BJ (cell line): ENCODE data around the gene LPAR2. TPM values are rescaled to one million over a fixed set of nuclear protein-coding genes. Genes with fewer than 3 reads are reported as not detected.

Experiments
- CTCF ChIA-PET: fragments of 350-600 bp; formaldehyde crosslinking; extraction: SDS; loops from one replicate; lab custom pipeline; 2021; ENCODE audit warnings: antibody characterized with exemption, inconsistent platforms; lab: Yijun Ruan, JAX
- POLR2A ChIA-PET: fragments of 300-600 bp; sonication (Branson Sonifier 250); formaldehyde crosslinking; extraction: SDS; loops from one replicate; lab custom pipeline; 2021; ENCODE audit warnings: antibody characterized with exemption; lab: Charles Lee
- DNase-seq: peaks from one replicate; pipeline ENCODE4 v3.0.0-alpha.2; 2011; ENCODE audit warnings: low read depth
- H3K27me3 ChIP-seq: 2 replicates; pipeline ENCODE4 v1.6.0; 2011; ENCODE audit warnings: low read length; ENCODE audit not compliant: control insufficient read depth, insufficient read depth
- H3K36me3 ChIP-seq: 2 replicates; pipeline ENCODE4 v1.5.1; 2011; ENCODE audit warnings: low read length; ENCODE audit not compliant: control insufficient read depth, insufficient read depth
- H3K4me3 ChIP-seq: 2 replicates; pipeline ENCODE4 v1.5.1; 2011; ENCODE audit warnings: low read depth, mild to moderate bottlenecking, control low read depth, low read length
- CTCF ChIP-seq: IDR thresholded peaks from 2 replicates; pipeline ENCODE4 v1.5.1; 2011; ENCODE audit warnings: low read depth, mild to moderate bottlenecking, control low read depth, inconsistent platforms, low read length, moderate library complexity; ENCODE audit not compliant: insufficient read depth
- polyA plus RNA-seq: library from polyadenylated mRNA; depleted of rRNA; stranded (reverse); fragments of >200 nt; gene quantifications from 2 replicates; pipeline ENCODE4 v1.2.3, GENCODE V29; 2011; rRNA removed

The LPAR2 gene
- polyA plus RNA-seq, 1 experiment, result 2.1 TPM

GRCh38 chr19:19580418-19580817 is 47.6 kb downstream of the LPAR2 start:
- CTCF ChIA-PET, result interaction anchor here (0.8 to 1.1 kb wide), 2 partner anchors 25 to 48 kb away, joined by 3 to 4 read pairs; no protein-coding TSS in a partner anchor
- H3K36me3 ChIP-seq, result no peaks in the 10 kb centered on the region
- DNase-seq, result no peak
- H3K27me3 ChIP-seq, result no peaks in the 10 kb centered on the region
- TF ChIP-seq CTCF, result no peak
- POLR2A ChIA-PET, result no interaction called here
- H3K4me3 ChIP-seq, result no peak overlapping the region

- ChIA-PET CTCF (interaction anchor here (0.8 kb wide), 1 partner anchor 47 kb away, joined by 3 read pairs; no protein-coding TSS in a partner anchor), POLR2A (no interaction called here)
- no peak overlapping the region for H3K4me3 ChIP-seq
- H3K27me3 ChIP-seq, result no peaks in the 10 kb centered on the region
- TF ChIP-seq CTCF, result no peak
- no peaks in the 10 kb centered on the region for H3K36me3 ChIP-seq
- no peak for DNase-seq
Observed at GRCh38 chr19:19579533-19580361, 48.3 kb downstream of the LPAR2 start.

- Histone ChIP-seq H3K4me3 (no peak overlapping the region), H3K36me3 (no peaks in the 10 kb centered on the region), H3K27me3 (no peaks in the 10 kb centered on the region)
- CTCF ChIA-PET, result interaction anchor here (0.8 to 1.6 kb wide), 2 partner anchors 11 to 24 kb away, joined by 4 to 5 read pairs; no protein-coding TSS in a partner anchor
- POLR2A ChIA-PET, result no interaction called here
- DNase-seq, result no peak
- no peak for TF ChIP-seq CTCF
Observed at GRCh38 chr19:19578252-19578651, 49.8 kb downstream of the LPAR2 start.

GRCh38 chr19:19575411-19575810 is 52.6 kb downstream of the LPAR2 start:
- no peak overlapping the region for H3K4me3 ChIP-seq
- no peak for TF ChIP-seq CTCF
- no peaks in the 10 kb centered on the region for H3K27me3 ChIP-seq
- H3K36me3 ChIP-seq, result no peaks in the 10 kb centered on the region
- ChIA-PET POLR2A (no interaction called here), CTCF (no interaction called here)
- DNase-seq, result no peak

Other genes with a start within 250 kb of the LPAR2 start
- 18.2 and 24.2 TPM in 2 replicates for gene GATAD2A, start 222.5 kb downstream of the LPAR2 start, polyA plus RNA-seq
- 0.98 and 1.7 TPM in 2 replicates for gene TSSK6, start 112.7 kb downstream of the LPAR2 start, polyA plus RNA-seq
- gene NDUFA13, start 112.0 kb downstream of the LPAR2 start, polyA plus RNA-seq, result 495 and 597 TPM in 2 replicates
- 0.94 and 1.1 TPM in 2 replicates for gene YJEFN3, start 99.3 kb downstream of the LPAR2 start, polyA plus RNA-seq
- 0.39 and 0.77 TPM in 2 replicates for gene CILP2, start 90.0 kb downstream of the LPAR2 start, polyA plus RNA-seq
- gene PBX4, start 9.5 kb downstream of the LPAR2 start, polyA plus RNA-seq, result 1.3 and 1.9 TPM in 2 replicates
- gene GMIP, start 15.4 kb upstream of the LPAR2 start, polyA plus RNA-seq, result 3.8 and 4.4 TPM in 2 replicates
- 11.1 and 27.9 TPM in 2 replicates for gene ATP13A1, start 35.5 kb upstream of the LPAR2 start, polyA plus RNA-seq
- gene ZNF101, start 40.6 kb upstream of the LPAR2 start, polyA plus RNA-seq, result 2.5 and 4.5 TPM in 2 replicates
- gene ZNF14, start 104.9 kb upstream of the LPAR2 start, polyA plus RNA-seq, result 1.2 and 2.7 TPM in 2 replicates
- gene ZNF506, start 193.5 kb upstream of the LPAR2 start, polyA plus RNA-seq, result 3.9 and 7.2 TPM in 2 replicates
- 0.67 and 1.6 TPM in 2 replicates for gene ZNF253, start 237.7 kb upstream of the LPAR2 start, polyA plus RNA-seq